GM19328 (cell line): ENCODE measurements around the gene ZNF618.

ENCODE experiments used
- ATAC-seq: cut with Tn5 transposase; IDR thresholded peaks from one replicate; pipeline ENCODE4 v1.9.1; 2021; ENCODE audit warnings: mild to moderate bottlenecking, moderate library complexity; ENCODE audit not compliant: unreplicated experiment

ZNF618 gene

DNA sequence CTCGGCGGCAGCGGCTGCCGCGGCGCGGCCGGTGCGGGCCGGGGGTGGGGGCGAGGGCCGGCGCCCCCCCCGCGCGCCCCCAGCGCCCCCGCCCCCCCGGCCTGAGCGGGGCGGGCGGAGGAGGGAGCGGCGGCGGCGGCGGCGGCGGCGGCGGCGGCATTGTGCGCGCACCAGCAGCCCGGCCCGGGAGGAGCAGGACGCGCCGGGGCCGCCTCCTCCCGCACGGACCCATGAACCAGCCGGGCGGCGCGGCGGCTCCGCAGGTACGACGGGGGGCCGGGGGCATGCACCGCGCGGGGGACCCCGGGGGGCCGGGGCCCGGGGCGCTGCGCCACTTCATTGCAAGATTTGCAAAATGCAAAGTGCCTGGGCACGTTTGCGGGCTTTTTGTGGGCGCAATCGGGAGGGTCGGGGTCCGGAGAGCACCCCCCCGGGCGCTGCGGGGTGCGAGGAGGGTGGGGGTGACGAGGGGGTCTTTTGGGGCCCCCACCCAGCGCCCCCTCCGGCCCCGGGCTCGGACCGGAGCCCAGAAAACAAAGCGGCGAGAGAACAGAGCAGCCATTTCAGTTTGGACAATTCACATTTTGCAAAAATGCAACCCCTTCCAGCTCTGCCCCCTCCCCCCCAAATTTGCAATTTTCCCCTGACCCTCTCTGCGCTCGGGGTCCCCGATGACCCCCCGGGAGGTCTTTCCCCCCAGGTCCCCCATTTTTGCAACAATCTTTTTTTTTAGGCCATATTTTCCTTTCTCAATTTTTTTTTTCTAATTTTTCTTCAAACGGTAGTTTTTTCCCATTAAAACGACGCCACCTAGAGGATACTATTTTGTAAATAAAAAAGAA lies at the start of gene ZNF618:
Gene ZNF618 (plus strand): TSS at position 159 of the 842 bp plus-strand sequence. CDS start 72 bp downstream, at position 231.
- ATAC-seq = no peak

DNA sequence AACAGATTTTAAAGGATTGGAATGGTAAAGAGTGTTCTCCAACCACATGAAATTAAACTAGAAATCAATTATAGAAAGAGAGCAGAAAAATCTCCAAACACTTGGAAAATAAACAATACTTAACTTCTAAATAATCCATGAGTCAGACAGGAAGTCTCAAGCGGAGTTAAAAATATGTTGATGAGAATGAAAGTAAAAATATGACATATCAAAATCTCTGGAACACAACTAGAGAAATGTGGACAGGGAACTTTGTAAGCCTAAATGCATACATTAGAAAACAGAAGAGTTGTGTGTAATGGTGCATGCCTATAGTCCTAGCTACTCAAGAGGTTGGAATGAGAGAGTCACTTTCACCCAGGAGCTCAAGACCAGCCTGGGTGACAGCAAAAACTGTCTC lies 47.9 kb upstream of the ZNF618 start:
- ATAC-seq = no peak

GRCh38 chr9:113837334-113837733 lies 38.8 kb upstream of the ZNF618 start:
- ATAC-seq = no peak

- ATAC-seq = no peak
These were observed 34.0 kb upstream of the ZNF618 start for GRCh38 chr9:113842086-113842485.

GRCh38 chr9:113844466-113844865 lies 31.6 kb upstream of the ZNF618 start:
- ATAC-seq = no peak

DNA sequence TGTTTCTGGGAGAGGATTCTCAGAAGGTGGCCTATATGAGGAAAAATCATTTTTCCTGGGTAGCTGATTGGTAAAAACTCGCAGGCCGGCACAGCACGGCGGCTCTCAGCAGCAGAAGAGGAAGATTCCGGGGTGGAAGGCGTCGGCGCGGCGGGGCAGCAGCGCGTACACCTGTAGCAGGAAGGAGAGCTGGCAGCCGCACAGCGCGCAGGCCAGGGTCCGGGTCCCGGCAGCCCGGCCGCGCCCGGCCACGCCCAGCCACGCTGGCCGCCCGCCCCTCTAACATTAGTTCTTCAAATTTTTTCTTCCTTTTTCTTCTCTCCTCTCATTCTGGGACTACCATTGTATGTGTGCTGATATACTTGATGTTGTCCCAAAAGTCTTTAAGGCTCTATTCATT lies 24.8 kb upstream of the ZNF618 start:
- no peak for ATAC-seq

- ATAC-seq = no peak
These were observed 24.2 kb upstream of the ZNF618 start for GRCh38 chr9:113851873-113852272.

DNA sequence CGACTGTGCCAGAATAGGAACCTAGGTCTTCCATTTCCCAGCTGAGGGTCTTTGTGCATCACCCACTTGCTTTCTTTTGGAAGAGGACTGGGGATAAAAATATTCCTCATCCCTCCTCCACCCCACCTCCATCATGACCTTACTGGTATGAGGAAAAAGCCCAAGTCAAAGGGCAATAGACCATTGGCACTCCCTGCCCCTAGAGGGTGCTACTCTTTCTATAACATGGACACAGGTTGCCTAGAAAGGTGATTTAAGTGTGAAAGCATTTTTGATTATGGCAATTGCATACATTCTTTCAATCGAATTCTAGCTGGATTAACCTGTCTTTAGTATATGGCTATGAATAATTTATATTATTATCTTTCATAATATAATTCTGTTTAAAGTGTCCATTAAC lies 22.8 kb upstream of the ZNF618 start:
- ATAC-seq = no peak

DNA sequence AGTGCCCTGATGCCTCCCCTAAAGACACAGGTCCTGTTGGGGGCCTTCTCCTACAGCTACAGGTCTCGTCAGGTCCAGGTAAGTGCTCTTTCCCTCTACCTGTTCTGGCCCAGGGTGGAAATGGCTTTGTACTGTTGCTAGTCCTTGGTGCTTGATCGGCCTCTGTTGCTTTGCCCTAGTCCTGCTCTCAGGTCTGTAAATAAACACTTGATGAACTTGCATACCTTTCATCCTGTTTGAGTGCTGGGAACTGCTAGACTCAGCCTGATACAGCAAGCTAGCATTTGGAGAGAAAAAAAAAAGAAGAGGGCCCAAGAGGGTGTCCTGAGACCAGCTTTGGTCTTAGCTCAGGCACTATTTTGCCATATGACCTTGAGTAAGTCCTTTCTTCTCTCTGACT lies 21.8 kb upstream of the ZNF618 start:
- ATAC-seq = no peak

DNA sequence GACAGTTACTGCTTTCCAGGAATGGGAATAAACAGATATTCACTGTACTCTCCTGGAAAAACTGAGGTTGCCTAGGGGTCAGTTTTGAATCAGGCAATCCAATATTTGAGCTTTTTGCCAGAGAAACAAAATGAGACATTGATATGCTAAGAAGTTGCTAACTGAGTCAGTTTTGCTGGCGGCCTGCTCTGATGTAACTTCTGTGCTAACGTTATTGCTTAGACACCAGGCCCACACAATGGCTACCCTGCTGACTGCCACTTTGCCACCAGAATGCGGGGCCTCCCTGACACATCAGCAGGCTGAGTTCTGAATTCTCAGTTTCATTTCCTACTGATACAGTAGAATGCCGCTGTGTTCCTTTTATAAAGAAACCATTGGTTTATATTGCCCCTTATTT lies 18.2 kb upstream of the ZNF618 start:
- ATAC-seq = no peak

DNA sequence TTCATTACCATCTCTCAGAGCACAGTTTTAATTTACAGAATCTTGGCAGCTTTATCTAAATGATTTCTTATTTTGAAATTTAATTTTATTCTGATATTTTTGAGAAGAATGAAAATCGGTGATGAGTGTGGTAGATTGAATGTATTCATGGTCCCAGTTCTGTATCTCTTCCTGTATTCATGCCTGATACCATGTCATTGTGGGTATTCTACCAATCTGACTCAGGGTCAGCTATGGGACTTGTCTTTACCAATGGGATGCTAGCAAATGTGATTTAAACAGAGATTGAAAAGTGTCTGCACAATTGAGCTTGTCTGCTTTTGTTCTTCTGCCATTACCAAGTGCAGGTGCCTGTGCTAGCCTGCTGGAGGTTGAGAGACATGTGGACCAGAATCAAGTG lies 17.8 kb upstream of the ZNF618 start:
- ATAC-seq = no peak

- no peak for ATAC-seq
These were observed 12.8 kb upstream of the ZNF618 start for GRCh38 chr9:113863345-113863744.

GRCh38 chr9:113868501-113868900 lies 7.6 kb upstream of the ZNF618 start:
- ATAC-seq = no peak

DNA sequence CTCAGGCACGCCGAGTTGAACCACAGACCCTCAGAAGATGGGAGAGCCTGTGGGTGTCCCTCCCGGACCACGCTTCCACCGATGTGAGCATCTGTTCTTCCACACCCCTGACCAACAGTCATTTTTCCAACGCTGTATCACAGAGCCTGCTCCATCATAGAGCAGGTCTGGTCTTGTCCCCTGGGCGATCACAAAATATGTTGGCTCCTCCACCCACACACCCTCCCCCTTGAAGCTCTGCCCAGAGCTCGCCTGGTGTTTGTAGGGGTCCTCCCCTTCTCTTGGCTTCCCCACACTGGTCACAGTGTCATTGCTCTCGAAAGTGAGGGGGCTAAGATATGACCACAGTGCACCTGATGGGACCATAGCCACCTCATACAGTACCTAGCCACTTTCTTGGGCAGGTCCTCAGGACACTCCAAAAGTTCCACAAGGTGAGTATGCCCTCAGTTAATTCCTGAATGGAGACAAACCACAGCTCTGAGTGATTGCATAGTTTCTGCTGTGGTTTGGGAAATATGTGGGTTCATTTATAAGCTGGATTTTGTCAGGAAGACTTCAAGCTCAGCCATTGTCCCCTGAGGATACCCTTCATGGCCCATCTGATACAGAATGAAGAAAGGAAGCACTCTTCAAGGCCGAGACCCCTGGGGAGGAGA lies 3.5 kb upstream of the ZNF618 start:
- ATAC-seq = no peak

DNA sequence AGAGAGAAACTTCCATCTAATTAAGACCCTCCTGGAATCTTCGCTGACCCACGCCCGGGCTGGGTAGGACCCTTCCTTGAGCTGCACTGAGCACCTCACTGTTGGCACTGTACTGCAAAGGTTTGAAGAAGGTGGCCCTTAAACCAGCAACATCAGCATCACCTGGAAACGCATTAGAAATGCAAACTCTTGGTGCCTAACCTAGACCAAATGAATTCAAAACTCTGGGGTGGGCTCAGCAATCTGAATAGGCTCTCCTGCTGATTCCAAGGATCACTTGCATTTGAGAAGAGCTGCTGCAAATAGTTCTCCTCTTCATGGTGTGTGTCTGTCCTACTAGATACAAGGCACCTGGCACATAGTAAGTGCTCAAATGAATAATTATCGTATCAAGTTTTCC lies 2.7 kb upstream of the ZNF618 start:
- ATAC-seq = no peak

DNA sequence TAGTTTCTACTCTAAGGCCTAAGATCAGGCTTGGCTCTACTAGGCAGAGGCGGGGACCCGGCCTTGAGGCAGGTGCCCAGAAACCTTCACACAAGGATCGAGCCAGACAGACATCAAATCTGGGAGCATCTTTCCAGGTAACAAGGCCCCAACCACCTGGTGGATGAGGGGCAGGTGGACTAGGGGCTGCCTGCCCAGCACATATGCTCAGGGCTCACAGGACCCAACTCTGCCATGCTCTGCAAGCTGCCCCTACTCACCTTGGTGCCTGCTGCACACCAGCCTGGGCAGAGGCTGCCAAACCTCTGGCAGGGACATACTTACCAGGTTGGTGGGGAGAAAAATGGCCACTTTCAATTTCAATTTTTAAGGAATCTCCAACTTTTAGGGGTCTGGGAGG lies 2.2 kb upstream of the ZNF618 start:
- no peak for ATAC-seq

DNA sequence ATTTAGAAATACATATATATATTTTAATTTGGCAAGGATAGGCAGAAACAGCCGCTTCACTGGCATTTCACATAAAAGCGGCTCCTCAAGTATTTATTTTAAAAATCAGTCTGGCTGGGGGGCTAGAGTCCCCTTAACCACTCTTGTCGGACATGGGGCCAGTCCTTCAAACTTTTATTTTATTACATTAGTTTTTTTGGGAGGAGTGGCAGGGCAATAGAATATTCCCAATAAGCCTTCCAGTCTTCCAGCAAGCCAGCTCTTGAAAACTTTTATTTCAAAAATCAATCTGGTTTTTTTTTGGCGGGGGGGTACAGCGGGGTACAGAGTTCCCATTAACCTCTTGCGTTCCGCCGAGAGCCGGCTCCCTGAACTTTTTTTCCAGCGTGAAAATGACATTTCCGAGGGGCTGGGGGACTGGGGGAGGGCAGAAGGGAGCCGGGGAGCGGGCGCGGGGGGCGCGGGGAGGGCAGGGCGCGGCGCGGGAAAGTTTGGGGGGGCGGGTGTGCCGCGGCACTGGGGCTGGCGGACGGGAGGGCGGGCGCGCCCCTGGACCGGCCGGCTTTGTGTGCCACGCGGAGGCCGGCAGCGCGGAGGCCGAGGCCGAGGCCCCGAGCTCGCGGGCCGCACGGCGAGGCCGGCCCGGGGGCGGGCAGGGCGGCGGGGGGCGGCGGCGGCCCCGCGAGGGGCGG lies 504 bp upstream of the ZNF618 start:
- no peak for ATAC-seq

DNA sequence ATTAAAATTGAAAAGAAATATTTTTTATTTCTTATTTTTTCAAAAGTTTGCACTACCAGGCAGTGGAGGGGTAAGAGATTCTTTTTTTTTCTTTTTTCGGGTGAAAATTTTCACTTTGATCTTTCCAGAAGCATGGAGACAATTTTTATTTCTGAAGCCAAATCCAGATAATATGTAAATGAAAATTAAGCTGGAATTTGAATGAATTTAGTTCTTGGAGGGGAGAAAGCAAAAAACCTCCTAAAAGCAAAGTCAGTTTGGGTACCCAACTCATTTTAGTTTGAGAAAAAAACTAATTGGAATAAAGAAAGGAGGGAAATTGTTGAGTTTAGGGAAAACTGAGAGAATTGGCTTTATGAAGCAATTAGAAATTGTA lies 872 bp downstream of the ZNF618 start:
- ATAC-seq = no peak

- ATAC-seq = no peak
These were observed 3.2 kb downstream of the ZNF618 start for GRCh38 chr9:113879318-113879717.

GRCh38 chr9:113879911-113880310 lies 3.8 kb downstream of the ZNF618 start:
- no peak for ATAC-seq

DNA sequence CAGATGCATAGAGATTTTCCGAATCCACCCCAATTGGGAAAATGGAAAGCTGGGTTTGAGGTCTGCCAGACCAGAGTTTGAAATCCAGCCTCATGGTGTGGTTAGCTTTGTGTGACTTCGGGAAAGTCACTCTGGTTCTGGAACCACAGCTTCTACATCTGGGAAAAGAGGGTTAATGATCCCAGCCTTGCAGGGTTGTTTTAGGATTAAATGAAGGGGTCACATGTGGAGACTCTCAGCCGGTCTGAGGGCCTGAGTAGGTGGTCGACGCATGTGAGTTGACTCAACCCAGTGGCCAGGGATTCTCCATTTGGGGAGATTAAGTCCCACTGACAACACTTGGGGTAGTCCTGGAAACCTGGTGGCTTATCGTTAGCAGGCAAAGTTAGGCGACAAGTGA lies 6.1 kb downstream of the ZNF618 start:
- ATAC-seq = no peak

GRCh38 chr9:113882636-113883164 lies 6.6 kb downstream of the ZNF618 start:
- ATAC-seq = no peak
